KMS-11 (cell line): ENCODE results near the gene FHAD1.

Experiments
- H2AFZ ChIP-seq: fragments of 200-600 bp; sonication (generic); 2 replicates; pipeline ENCODE4 v1.6.1; 2016; ENCODE audit warnings: antibody characterized with exemption, mixed run types, low read depth
- H3K27ac ChIP-seq: fragments of 200-600 bp; sonication (generic); 2 replicates; pipeline ENCODE4 v1.6.1; 2016; ENCODE audit warnings: mild to moderate bottlenecking, mixed run types
- H3K27me3 ChIP-seq: fragments of 200-600 bp; sonication (generic); 2 replicates; pipeline ENCODE4 v1.6.1; 2017; ENCODE audit warnings: mild to moderate bottlenecking, low read depth, mixed run types, moderate library complexity; ENCODE audit not compliant: insufficient read depth
- H3K36me3 ChIP-seq: fragments of 200-600 bp; sonication (generic); 2 replicates; pipeline ENCODE4 v1.6.1; 2017; ENCODE audit warnings: mild to moderate bottlenecking, mixed run types; ENCODE audit not compliant: insufficient read depth
- H3K4me1 ChIP-seq: fragments of 200-600 bp; sonication (generic); 2 replicates; pipeline ENCODE4 v1.6.1; 2016; ENCODE audit warnings: mild to moderate bottlenecking, low read depth, mixed run types; ENCODE audit not compliant: poor library complexity, severe bottlenecking
- H3K4me2 ChIP-seq: fragments of 200-600 bp; sonication (generic); 2 replicates; pipeline ENCODE4 v1.7.0; 2016; ENCODE audit warnings: mild to moderate bottlenecking, mixed run types
- H3K4me3 ChIP-seq: fragments of 200-600 bp; sonication (generic); IDR thresholded peaks from 2 replicates; pipeline ENCODE4 v1.6.1; 2017; ENCODE audit warnings: low read depth, low read length, mixed read lengths; ENCODE audit not compliant: insufficient read depth
- H3K79me2 ChIP-seq: fragments of 200-600 bp; sonication (generic); 2 replicates; pipeline ENCODE4 v1.6.1; 2016; ENCODE audit warnings: low read depth, mixed run types; ENCODE audit not compliant: insufficient read depth
- H3K9ac ChIP-seq: fragments of 200-600 bp; sonication (generic); 2 replicates; pipeline ENCODE4 v1.6.1; 2016; ENCODE audit warnings: mild to moderate bottlenecking, mixed run types
- H4K20me1 ChIP-seq: fragments of 200-600 bp; sonication (generic); 2 replicates; pipeline ENCODE4 v1.6.1; 2016; ENCODE audit warnings: mild to moderate bottlenecking, mixed run types; ENCODE audit not compliant: insufficient read depth
- TF ChIP-seq, protein P1 (sequence below): fragments of 200-600 bp; sonication (generic); conservative IDR thresholded peaks from 2 replicates; pipeline ENCODE4 v1.6.1; 2017; ENCODE audit warnings: low read depth, mild to moderate bottlenecking, antibody characterized with exemption, low read length, moderate library complexity, mixed read lengths

FHAD1 gene

DNA sequence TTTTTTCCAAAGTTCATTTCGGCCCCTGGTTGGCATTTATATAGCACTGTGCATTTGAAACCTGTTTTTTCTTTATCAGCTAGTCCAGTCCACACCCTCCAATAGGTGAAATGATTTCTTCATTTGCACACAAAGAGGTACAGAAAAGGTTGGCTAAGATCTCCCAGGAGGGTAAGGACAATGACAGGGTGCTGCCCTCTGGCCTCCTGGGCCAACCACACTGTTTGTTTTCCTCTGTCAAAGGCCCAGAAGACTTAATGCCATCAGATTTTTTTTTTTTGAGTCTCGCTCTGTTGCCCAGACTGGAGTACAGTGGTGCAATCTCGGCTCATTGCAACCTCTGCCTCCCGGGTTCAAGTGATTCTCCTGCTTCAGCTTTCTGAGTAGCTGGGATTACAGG is 92.5 kb downstream of the FHAD1 start:
- Histone ChIP-seq H3K4me2 (no peak overlapping the region), H3K36me3 (no peaks in the 10 kb centered on the region), H3K4me3 (no peak overlapping the region), H3K79me2 (no peaks in the 10 kb centered on the region), H3K4me1 (no peaks in the 10 kb centered on the region), H3K9ac (no peak overlapping the region), H4K20me1 (no peaks in the 10 kb centered on the region), H3K27ac (no peak overlapping the region), H3K27me3 (peaks cover 15% of the 10 kb centered on the region; the same call in 1 of the 2 replicates), H2AFZ (no peak overlapping the region)
- TF ChIP-seq, protein P1, sequence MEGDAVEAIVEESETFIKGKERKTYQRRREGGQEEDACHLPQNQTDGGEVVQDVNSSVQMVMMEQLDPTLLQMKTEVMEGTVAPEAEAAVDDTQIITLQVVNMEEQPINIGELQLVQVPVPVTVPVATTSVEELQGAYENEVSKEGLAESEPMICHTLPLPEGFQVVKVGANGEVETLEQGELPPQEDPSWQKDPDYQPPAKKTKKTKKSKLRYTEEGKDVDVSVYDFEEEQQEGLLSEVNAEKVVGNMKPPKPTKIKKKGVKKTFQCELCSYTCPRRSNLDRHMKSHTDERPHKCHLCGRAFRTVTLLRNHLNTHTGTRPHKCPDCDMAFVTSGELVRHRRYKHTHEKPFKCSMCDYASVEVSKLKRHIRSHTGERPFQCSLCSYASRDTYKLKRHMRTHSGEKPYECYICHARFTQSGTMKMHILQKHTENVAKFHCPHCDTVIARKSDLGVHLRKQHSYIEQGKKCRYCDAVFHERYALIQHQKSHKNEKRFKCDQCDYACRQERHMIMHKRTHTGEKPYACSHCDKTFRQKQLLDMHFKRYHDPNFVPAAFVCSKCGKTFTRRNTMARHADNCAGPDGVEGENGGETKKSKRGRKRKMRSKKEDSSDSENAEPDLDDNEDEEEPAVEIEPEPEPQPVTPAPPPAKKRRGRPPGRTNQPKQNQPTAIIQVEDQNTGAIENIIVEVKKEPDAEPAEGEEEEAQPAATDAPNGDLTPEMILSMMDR = no peak

DNA sequence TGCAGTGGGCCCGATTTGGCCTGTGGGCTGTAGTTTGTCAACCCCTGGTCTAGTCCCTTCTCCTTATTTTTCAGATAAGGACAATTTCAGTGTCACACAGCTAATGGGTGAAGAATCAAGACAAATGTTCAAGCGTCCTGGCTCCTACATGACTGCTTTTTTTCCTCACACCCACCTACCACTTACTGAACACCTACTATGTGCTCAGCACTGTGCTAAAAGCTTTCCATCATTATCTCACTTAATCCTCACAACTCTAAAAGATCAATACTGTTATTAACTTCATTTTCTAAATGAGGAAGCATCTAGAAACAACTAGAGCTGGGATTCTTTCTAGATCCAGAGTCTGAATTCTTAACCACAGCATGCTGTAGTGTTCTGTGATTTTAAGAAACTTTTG is 94.2 kb downstream of the FHAD1 start:
- no peaks in the 10 kb centered on the region for H3K4me1 ChIP-seq
- H4K20me1 ChIP-seq = no peaks in the 10 kb centered on the region
- no peak overlapping the region for H3K27ac ChIP-seq
- H3K4me3 ChIP-seq = no peak overlapping the region
- H3K4me2 ChIP-seq = no peak overlapping the region
- no peak overlapping the region for H3K9ac ChIP-seq
- no peak overlapping the region; the same call in 1 of the 2 replicates for H2AFZ ChIP-seq
- no peaks in the 10 kb centered on the region for H3K79me2 ChIP-seq
- TF ChIP-seq, protein P1 = no peak
- peaks cover 31% of the 10 kb centered on the region; the same call in 1 of the 2 replicates for H3K27me3 ChIP-seq
- no peaks in the 10 kb centered on the region for H3K36me3 ChIP-seq

DNA sequence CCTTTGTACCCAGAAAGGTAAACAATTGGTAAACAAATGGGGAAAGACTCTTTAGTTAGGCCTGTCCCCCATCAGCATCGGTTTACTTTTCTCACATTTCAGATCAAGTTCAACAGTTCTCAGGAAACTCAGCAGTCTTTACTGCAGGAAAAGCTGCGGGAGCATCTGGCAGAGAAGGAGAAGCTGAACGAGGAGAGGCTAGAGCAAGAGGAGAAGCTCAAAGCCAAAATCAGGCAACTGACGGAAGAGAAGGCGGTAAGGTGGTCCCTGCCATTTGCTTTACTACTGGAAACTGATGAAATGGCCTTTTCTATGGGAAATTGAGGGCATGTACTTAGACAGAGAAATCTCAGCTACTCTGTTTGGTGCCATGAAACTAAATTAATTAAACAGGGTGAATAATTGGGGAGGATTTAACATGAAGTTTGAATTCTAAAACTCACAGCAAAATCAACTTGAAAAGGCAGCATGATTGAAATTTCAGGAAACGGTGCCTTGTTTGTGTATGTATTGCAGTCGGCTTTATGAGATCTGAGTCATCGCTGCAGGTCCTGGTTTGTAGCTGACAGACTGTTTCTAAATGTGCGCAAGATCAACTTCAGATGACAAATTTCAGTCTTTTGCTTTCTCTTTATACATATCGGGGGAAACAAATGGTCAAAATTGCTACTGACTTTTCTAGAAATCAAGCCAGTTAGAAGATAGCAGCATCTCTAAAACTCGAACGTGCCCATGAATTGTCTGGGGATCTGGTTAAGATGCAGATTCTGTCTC is 94.8 kb downstream of the FHAD1 start:
- H3K4me1 ChIP-seq = no peaks in the 10 kb centered on the region
- H2AFZ ChIP-seq = no peak overlapping the region
- TF ChIP-seq, protein P1 = no peak
- peaks cover 33% of the 10 kb centered on the region; the same call in 1 of the 2 replicates for H3K27me3 ChIP-seq
- no peak overlapping the region for H3K27ac ChIP-seq
- no peak overlapping the region for H3K4me2 ChIP-seq
- no peak overlapping the region for H3K9ac ChIP-seq
- no peak overlapping the region for H3K4me3 ChIP-seq
- H4K20me1 ChIP-seq = no peaks in the 10 kb centered on the region
- H3K36me3 ChIP-seq = no peaks in the 10 kb centered on the region
- H3K79me2 ChIP-seq = no peaks in the 10 kb centered on the region

DNA sequence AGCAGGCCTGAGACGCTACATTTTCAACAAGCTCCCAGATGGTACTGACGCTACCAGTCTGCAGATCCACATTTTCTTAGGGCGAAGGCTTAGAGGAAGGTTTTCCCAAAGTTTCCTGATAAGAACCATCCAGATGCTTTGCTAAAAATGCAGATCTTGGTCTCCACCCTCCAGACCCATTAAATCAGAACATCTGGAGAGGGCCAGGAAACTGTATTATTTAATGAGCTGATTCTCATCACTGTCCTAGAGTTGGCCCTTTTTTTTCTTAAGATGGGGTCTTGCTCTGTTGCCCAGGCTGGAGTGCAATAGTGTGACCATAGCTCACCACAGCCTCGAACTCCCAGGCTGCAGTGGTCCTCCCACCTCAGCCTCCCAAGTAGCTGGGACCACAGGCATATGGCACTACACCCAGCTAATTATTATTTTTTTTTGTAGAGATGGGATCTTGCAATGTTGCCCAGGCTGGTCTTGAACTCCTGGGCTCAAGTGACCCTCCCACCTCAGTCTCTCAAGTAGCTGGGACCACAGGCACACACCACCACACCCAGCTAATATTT is 95.5 kb downstream of the FHAD1 start:
- TF ChIP-seq, protein P1 = no peak

More for the DNA sequence above, 95.5 kb downstream of the FHAD1 start:
- Histone ChIP-seq H3K27me3 (peaks cover 39% of the 10 kb centered on the region; the same call in 1 of the 2 replicates), H3K79me2 (no peaks in the 10 kb centered on the region), H3K4me2 (no peak overlapping the region), H4K20me1 (no peaks in the 10 kb centered on the region), H3K27ac (no peak overlapping the region), H3K36me3 (no peaks in the 10 kb centered on the region), H3K9ac (no peak overlapping the region), H3K4me1 (no peaks in the 10 kb centered on the region), H2AFZ (no peak overlapping the region), H3K4me3 (no peak overlapping the region)
